Measurements from ENCODE around the gene KCNH3. TPM values are rescaled to one million over a fixed set of nuclear protein-coding genes. Genes with fewer than 3 reads are reported as not detected.

KCNH3 gene
- polyA plus RNA-seq, 1 donor from 2014 or later: 0.63 TPM

- Histone ChIP-seq H3K27ac (ENCODE audit: low read length) (no peak overlapping the region), H2AFZ (ENCODE audit: low read depth, low read length) (no peak overlapping the region), H3K9me2 (ENCODE audit: insufficient read depth, low read length) (no peaks in the 10 kb centered on the region), H3K9me3 (ENCODE audit: low read length) (no peaks in the 10 kb centered on the region), H3K4me2 (ENCODE audit: low read length) (no peak overlapping the region), H3K27me3 (ENCODE audit: insufficient read depth, low read depth, low read length) (no peaks in the 10 kb centered on the region), H3K36me3 (ENCODE audit: insufficient read depth, low read length) (peaks cover 7% of the 10 kb centered on the region), H3K4me3 (ENCODE audit: low read length) (no peak overlapping the region), H4K20me1 (ENCODE audit: insufficient read depth) (no peaks in the 10 kb centered on the region), H3K79me2 (replicated peaks; ENCODE audit: insufficient read depth, low read length) (no peaks in the 10 kb centered on the region), H3F3A (ENCODE audit: insufficient read depth, low read length, poor library complexity, severe bottlenecking) (no peaks in the 10 kb centered on the region), H3K9ac (ENCODE audit: low read length) (no peak overlapping the region)
- TF ChIP-seq EP300 (conservative IDR thresholded peaks at IDR 0.05; ENCODE audit: poor library complexity, severe bottlenecking) (no peak), SMC3 (conservative IDR thresholded peaks at IDR 0.05; ENCODE audit: poor library complexity) (no peak), EZH2 (IDR thresholded peaks at IDR 0.05; ENCODE audit: borderline replicate concordance, insufficient read depth, low read length, poor library complexity, severe bottlenecking) (no peak), RAD21 (conservative IDR thresholded peaks at IDR 0.05) (no peak), TAF1 (IDR thresholded peaks at IDR 0.05; ENCODE audit: low read depth) (no peak), POLR2AphosphoS5 (IDR thresholded peaks at IDR 0.05) (no peak), REST (IDR thresholded peaks at IDR 0.05; ENCODE audit: borderline replicate concordance) (no peak), MXI1 (conservative IDR thresholded peaks at IDR 0.05; ENCODE audit: poor library complexity, severe bottlenecking) (no peak)
- TF ChIP-seq, protein P1, sequence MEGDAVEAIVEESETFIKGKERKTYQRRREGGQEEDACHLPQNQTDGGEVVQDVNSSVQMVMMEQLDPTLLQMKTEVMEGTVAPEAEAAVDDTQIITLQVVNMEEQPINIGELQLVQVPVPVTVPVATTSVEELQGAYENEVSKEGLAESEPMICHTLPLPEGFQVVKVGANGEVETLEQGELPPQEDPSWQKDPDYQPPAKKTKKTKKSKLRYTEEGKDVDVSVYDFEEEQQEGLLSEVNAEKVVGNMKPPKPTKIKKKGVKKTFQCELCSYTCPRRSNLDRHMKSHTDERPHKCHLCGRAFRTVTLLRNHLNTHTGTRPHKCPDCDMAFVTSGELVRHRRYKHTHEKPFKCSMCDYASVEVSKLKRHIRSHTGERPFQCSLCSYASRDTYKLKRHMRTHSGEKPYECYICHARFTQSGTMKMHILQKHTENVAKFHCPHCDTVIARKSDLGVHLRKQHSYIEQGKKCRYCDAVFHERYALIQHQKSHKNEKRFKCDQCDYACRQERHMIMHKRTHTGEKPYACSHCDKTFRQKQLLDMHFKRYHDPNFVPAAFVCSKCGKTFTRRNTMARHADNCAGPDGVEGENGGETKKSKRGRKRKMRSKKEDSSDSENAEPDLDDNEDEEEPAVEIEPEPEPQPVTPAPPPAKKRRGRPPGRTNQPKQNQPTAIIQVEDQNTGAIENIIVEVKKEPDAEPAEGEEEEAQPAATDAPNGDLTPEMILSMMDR (IDR thresholded peaks at IDR 0.05; ENCODE audit: poor library complexity, severe bottlenecking): no peak
These were observed 11.3 kb upstream of the KCNH3 start for GRCh38 chr12:49527361-49528130.

GRCh38 chr12:49529414-49529813, 9.4 kb upstream of the KCNH3 start:
- Histone ChIP-seq H3K4me3 (ENCODE audit: low read length) (no peak overlapping the region), H2AFZ (ENCODE audit: low read depth, low read length) (no peak overlapping the region)
- TF ChIP-seq POLR2AphosphoS5 (IDR thresholded peaks at IDR 0.05) (no peak), RAD21 (conservative IDR thresholded peaks at IDR 0.05) (no peak), MXI1 (conservative IDR thresholded peaks at IDR 0.05; ENCODE audit: poor library complexity, severe bottlenecking) (no peak), EZH2 (IDR thresholded peaks at IDR 0.05; ENCODE audit: borderline replicate concordance, insufficient read depth, low read length, poor library complexity, severe bottlenecking) (no peak), EP300 (conservative IDR thresholded peaks at IDR 0.05; ENCODE audit: poor library complexity, severe bottlenecking) (no peak), SMC3 (conservative IDR thresholded peaks at IDR 0.05; ENCODE audit: poor library complexity) (no peak), REST (IDR thresholded peaks at IDR 0.05; ENCODE audit: borderline replicate concordance) (no peak), TAF1 (IDR thresholded peaks at IDR 0.05; ENCODE audit: low read depth) (no peak)
- TF ChIP-seq, protein P1 (IDR thresholded peaks at IDR 0.05; ENCODE audit: poor library complexity, severe bottlenecking): no peak

More at GRCh38 chr12:49529414-49529813, 9.4 kb upstream of the KCNH3 start:
- H3F3A ChIP-seq (ENCODE audit: insufficient read depth, low read length, poor library complexity, severe bottlenecking): no peaks in the 10 kb centered on the region
- H3K4me2 ChIP-seq (ENCODE audit: low read length): no peak overlapping the region
- no peaks in the 10 kb centered on the region for H3K9me2 ChIP-seq (ENCODE audit: insufficient read depth, low read length)
- peaks cover 7% of the 10 kb centered on the region for H3K36me3 ChIP-seq (ENCODE audit: insufficient read depth, low read length)
- H3K79me2 ChIP-seq (replicated peaks; ENCODE audit: insufficient read depth, low read length): no peaks in the 10 kb centered on the region
- H3K9ac ChIP-seq (ENCODE audit: low read length): no peak overlapping the region
- no peaks in the 10 kb centered on the region for H4K20me1 ChIP-seq (ENCODE audit: insufficient read depth)
- H3K9me3 ChIP-seq (ENCODE audit: low read length): no peaks in the 10 kb centered on the region
- no peak overlapping the region for H3K27ac ChIP-seq (ENCODE audit: low read length)
- H3K27me3 ChIP-seq (ENCODE audit: insufficient read depth, low read depth, low read length): no peaks in the 10 kb centered on the region
